Measurements from ENCODE around the gene ATP5F1D.

ATP5F1D gene

GRCh38 chr19:1280636-1281568 is 39.4 kb downstream of the ATP5F1D start:
- no peak overlapping the region for H3K4me3 ChIP-seq (ENCODE audit: low read depth, low read length)
- TF ChIP-seq MYC (IDR thresholded peaks at IDR 0.05; ENCODE audit: low read depth, low read length) (no peak), MAX (IDR thresholded peaks at IDR 0.05; ENCODE audit: low read depth, low read length) (no peak), POLR2A (IDR thresholded peaks at IDR 0.05; ENCODE audit: extremely low read depth, insufficient read length) (no peak)
- TF ChIP-seq, protein P1, sequence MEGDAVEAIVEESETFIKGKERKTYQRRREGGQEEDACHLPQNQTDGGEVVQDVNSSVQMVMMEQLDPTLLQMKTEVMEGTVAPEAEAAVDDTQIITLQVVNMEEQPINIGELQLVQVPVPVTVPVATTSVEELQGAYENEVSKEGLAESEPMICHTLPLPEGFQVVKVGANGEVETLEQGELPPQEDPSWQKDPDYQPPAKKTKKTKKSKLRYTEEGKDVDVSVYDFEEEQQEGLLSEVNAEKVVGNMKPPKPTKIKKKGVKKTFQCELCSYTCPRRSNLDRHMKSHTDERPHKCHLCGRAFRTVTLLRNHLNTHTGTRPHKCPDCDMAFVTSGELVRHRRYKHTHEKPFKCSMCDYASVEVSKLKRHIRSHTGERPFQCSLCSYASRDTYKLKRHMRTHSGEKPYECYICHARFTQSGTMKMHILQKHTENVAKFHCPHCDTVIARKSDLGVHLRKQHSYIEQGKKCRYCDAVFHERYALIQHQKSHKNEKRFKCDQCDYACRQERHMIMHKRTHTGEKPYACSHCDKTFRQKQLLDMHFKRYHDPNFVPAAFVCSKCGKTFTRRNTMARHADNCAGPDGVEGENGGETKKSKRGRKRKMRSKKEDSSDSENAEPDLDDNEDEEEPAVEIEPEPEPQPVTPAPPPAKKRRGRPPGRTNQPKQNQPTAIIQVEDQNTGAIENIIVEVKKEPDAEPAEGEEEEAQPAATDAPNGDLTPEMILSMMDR (IDR thresholded peaks at IDR 0.05; ENCODE audit: low read depth, low read length): no peak
- DNase-seq (ENCODE audit: low read depth): no peak

DNA sequence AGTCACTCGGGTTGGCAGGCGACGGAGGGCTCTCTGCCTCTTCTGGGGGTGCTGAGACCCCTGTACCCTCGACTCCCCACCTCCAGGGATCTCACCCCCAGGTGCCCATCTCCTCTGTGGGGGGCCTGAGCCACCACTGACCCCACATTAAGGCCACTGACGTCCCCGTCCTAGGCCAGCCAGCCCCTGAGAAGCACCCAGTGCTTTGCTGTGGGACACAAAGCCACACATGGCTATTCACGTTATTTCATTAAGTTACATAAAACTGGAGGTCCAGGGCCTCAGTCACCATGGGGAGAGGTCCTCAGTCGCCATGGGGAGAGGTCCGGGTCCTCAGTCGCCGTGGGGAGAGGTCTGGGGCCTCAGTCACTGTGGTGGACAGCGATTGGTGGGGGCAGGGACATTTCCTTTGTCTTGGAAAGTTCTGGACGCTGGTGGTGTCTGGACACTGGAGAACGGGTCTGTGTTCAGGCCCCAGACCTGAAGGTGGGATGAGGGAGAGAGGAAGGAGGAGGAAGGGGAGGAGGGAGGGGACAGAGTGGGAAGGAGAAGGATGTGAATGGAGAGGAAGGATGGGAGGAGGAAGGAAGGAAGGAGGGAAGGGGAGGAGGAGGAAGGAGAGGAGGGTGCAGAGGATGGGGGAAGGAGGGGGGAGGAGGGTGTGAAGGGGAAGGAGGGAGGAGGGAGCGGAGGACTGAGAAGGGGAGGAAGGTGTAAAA is 40.2 kb downstream of the ATP5F1D start:
- DNase-seq (ENCODE audit: low read depth): no peak
- H3K4me3 ChIP-seq (ENCODE audit: low read depth, low read length): no peak overlapping the region
- TF ChIP-seq POLR2A (IDR thresholded peaks at IDR 0.05; ENCODE audit: extremely low read depth, insufficient read length) (no peak), MYC (IDR thresholded peaks at IDR 0.05; ENCODE audit: low read depth, low read length) (no peak), MAX (IDR thresholded peaks at IDR 0.05; ENCODE audit: low read depth, low read length) (no peak)
- TF ChIP-seq, protein P1 (IDR thresholded peaks at IDR 0.05; ENCODE audit: low read depth, low read length): no peak

GRCh38 chr19:1282588-1283206 is 41.1 kb downstream of the ATP5F1D start:
- TF ChIP-seq MYC (IDR thresholded peaks at IDR 0.05; ENCODE audit: low read depth, low read length) (no peak), POLR2A (IDR thresholded peaks at IDR 0.05; ENCODE audit: extremely low read depth, insufficient read length) (no peak), MAX (IDR thresholded peaks at IDR 0.05; ENCODE audit: low read depth, low read length) (no peak)
- TF ChIP-seq, protein P1 (IDR thresholded peaks at IDR 0.05; ENCODE audit: low read depth, low read length): no peak
- DNase-seq (ENCODE audit: low read depth): no peak
- H3K4me3 ChIP-seq (ENCODE audit: low read depth, low read length): no peak overlapping the region

DNA sequence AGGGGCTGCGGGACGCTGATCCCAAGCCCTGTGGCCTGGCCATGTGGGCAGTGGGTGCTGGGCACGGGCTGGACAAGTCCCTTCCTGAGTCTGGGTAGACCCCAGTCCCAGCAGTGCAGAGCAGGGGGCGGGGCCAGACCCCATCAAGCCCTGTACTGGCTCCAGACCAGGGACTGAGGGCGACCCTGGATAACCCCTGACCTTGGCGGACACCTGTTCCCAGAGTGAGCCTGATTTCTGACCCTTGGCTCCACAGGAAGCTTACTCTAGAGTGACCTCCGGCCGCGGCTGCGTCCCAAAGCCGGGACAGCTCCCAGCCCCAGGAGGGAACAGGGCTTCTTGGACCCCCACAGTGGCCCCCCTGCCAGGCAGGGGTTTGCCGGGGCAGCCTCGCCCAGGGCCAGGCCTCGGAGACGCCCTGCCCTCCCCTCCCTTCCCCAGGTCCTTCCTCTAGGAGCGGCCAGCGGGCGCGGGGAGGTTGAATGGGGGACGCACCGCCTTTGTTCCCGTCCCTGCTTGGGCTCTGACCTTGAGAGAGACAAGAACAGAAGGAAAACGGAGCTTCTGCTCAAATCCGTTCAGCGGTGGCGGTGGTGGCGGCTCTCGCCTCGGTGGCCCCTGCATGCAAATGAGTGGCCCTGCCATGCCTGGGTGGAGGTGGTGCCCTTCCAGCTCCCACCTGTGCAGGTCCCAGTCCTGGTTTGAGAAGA is 41.8 kb downstream of the ATP5F1D start:
- no peak overlapping the region for H3K4me3 ChIP-seq (ENCODE audit: low read depth, low read length)
- TF ChIP-seq POLR2A (IDR thresholded peaks at IDR 0.05; ENCODE audit: extremely low read depth, insufficient read length) (no peak), MYC (IDR thresholded peaks at IDR 0.05; ENCODE audit: low read depth, low read length) (no peak), MAX (IDR thresholded peaks at IDR 0.05; ENCODE audit: low read depth, low read length) (no peak)
- TF ChIP-seq, protein P1 (IDR thresholded peaks at IDR 0.05; ENCODE audit: low read depth, low read length): no peak
- DNase-seq (ENCODE audit: low read depth): no peak

- H3K4me3 ChIP-seq (ENCODE audit: low read depth, low read length): no peak overlapping the region
- no peak for DNase-seq (ENCODE audit: low read depth)
- TF ChIP-seq, protein P1 (IDR thresholded peaks at IDR 0.05; ENCODE audit: low read depth, low read length): no peak
- TF ChIP-seq MAX (IDR thresholded peaks at IDR 0.05; ENCODE audit: low read depth, low read length) (no peak), POLR2A (IDR thresholded peaks at IDR 0.05; ENCODE audit: extremely low read depth, insufficient read length) (no peak), MYC (IDR thresholded peaks at IDR 0.05; ENCODE audit: low read depth, low read length) (no peak)
These were observed 42.4 kb downstream of the ATP5F1D start for GRCh38 chr19:1283917-1284292.

Data from NB4 (cell line).